GM23338 (cell line): ENCODE data around the gene NFATC3. TPM values are rescaled to one million over a fixed set of nuclear protein-coding genes. Genes with fewer than 3 reads are reported as not detected.

Source experiments
- ATAC-seq: fragments of 200-7000 bp; cut with Tn5 transposase; 3 replicates; pipeline ENCODE4 v1.9.1; 2020
- DNase-seq: peaks from one replicate; pipeline ENCODE4 v3.0.0-alpha.2; 2015; ENCODE audit warnings: low spot score
- H2AFZ ChIP-seq: fragments of 200-600 bp; sonication (generic); 2 replicates; pipeline ENCODE4 v1.8.0; 2016; ENCODE audit warnings: antibody characterized with exemption, mild to moderate bottlenecking, moderate library complexity
- H3F3A ChIP-seq: fragments of 200-600 bp; sonication (generic); replicated peaks from 2 replicates; pipeline ENCODE4 v1.8.0; 2017; ENCODE audit warnings: antibody characterized with exemption, mixed run types, low read depth
- H3K27ac ChIP-seq: fragments of 200-600 bp; sonication (generic); 2 replicates; pipeline ENCODE4 v1.6.1; 2016; ENCODE audit warnings: low read depth
- H3K27me3 ChIP-seq: fragments of 200-600 bp; sonication (generic); 2 replicates; pipeline ENCODE4 v1.8.0; 2016; ENCODE audit warnings: mild to moderate bottlenecking, mixed run types, moderate library complexity; ENCODE audit not compliant: insufficient read depth
- H3K36me3 ChIP-seq: fragments of 200-600 bp; sonication (generic); 2 replicates; pipeline ENCODE4 v1.8.0; 2016; ENCODE audit warnings: mild to moderate bottlenecking; ENCODE audit not compliant: insufficient read depth
- H3K4me1 ChIP-seq: fragments of 200-600 bp; sonication (generic); 2 replicates; pipeline ENCODE4 v1.8.0; 2016; ENCODE audit warnings: mild to moderate bottlenecking, moderate library complexity; ENCODE audit not compliant: insufficient read depth
- H3K4me2 ChIP-seq: fragments of 200-600 bp; sonication (generic); 2 replicates; pipeline ENCODE4 v1.7.1; 2017; ENCODE audit warnings: mixed run types
- H3K4me3 ChIP-seq: fragments of 200-600 bp; sonication (generic); 2 replicates; pipeline ENCODE4 v1.6.1; 2016; ENCODE audit warnings: mixed run types
- H3K79me2 ChIP-seq: fragments of 200-600 bp; sonication (generic); replicated peaks from 2 replicates; pipeline ENCODE4 v1.8.0; 2017; ENCODE audit warnings: mild to moderate bottlenecking; ENCODE audit not compliant: insufficient read depth
- H3K9me2 ChIP-seq: fragments of 200-600 bp; sonication (generic); 2 replicates; pipeline ENCODE4 v1.8.0; 2017; ENCODE audit not compliant: insufficient read depth
- H4K20me1 ChIP-seq: fragments of 200-600 bp; sonication (generic); replicated peaks from 2 replicates; pipeline ENCODE4 v1.8.0; 2017; ENCODE audit warnings: mild to moderate bottlenecking; ENCODE audit not compliant: insufficient read depth
- H3K27ac Mint-ChIP-seq: 2 replicates; pipeline ENCODE4 v1.8.0; 2020; ENCODE audit warnings: inconsistent platforms, mild to moderate bottlenecking, moderate library complexity, mixed read lengths
- H3K27me3 Mint-ChIP-seq: 3 replicates; pipeline ENCODE4 v1.8.0; 2022; ENCODE audit warnings: low read depth, mild to moderate bottlenecking, moderate library complexity, mixed read lengths, inconsistent platforms; ENCODE audit not compliant: insufficient read depth, poor library complexity
- H3K36me3 Mint-ChIP-seq: 3 replicates; pipeline ENCODE4 v1.8.0; 2021; ENCODE audit warnings: low read depth, mild to moderate bottlenecking, inconsistent platforms, moderate library complexity, mixed read lengths
- H3K4me1 Mint-ChIP-seq: 3 replicates; pipeline ENCODE4 v1.8.0; 2020; ENCODE audit warnings: mild to moderate bottlenecking, inconsistent platforms, mixed read lengths
- H3K4me3 Mint-ChIP-seq: 3 replicates; pipeline ENCODE4 v1.8.0; 2021; ENCODE audit warnings: moderate library complexity, mild to moderate bottlenecking, inconsistent platforms, mixed read lengths
- H3K9me3 Mint-ChIP-seq: 3 replicates; pipeline ENCODE4 v1.8.0; 2020; ENCODE audit warnings: moderate library complexity, mild to moderate bottlenecking, inconsistent platforms, mixed read lengths
- CREB1 ChIP-seq: fragments of 250-450 bp; sonication (Bioruptor Pico); IDR thresholded peaks from 2 replicates; pipeline ENCODE4 v1.5.0; 2020; ENCODE audit warnings: low read depth, mild to moderate bottlenecking, moderate library complexity
- CTCF ChIP-seq, 2 experiments: fragments of 200-600 bp in 1 of 2; sonication (generic) in 1 of 2; conservative IDR thresholded peaks; 2 replicates each; pipeline versions ENCODE4 v1.5.1 to v1.6.1; 2016 to 2017; ENCODE audit warnings: antibody characterized with exemption in 2 of 2, low read depth in 2 of 2, mild to moderate bottlenecking in 2 of 2, moderate library complexity in 1 of 2
- EZH2 ChIP-seq: fragments of 200-600 bp; sonication (generic); IDR thresholded peaks from one replicate; pipeline ENCODE4 v1.8.0; 2017; ENCODE audit warnings: antibody characterized with exemption, mild to moderate bottlenecking, low read depth; ENCODE audit not compliant: unreplicated experiment
- EZH2phosphoT487 ChIP-seq: fragments of 200-600 bp; sonication (generic); IDR thresholded peaks from one replicate; pipeline ENCODE4 v1.8.1; 2018; ENCODE audit warnings: antibody characterized with exemption; ENCODE audit not compliant: unreplicated experiment
- JUNB ChIP-seq: IDR thresholded peaks from one replicate; pipeline ENCODE4 v1.6.1; 2016; ENCODE audit warnings: antibody characterized with exemption; ENCODE audit not compliant: unreplicated experiment
- NANOG ChIP-seq: IDR thresholded peaks from 2 replicates; pipeline ENCODE4 v1.6.1; 2016; ENCODE audit warnings: antibody characterized with exemption, borderline replicate concordance
- POLR2AphosphoS5 ChIP-seq: IDR thresholded peaks from 2 replicates; pipeline ENCODE4 v1.6.1; 2016; ENCODE audit warnings: antibody characterized with exemption, low read depth
- STAT1 ChIP-seq: IDR thresholded peaks from one replicate; pipeline ENCODE4 v1.6.1; 2016; ENCODE audit warnings: antibody characterized with exemption; ENCODE audit not compliant: unreplicated experiment
- ZNF114 ChIP-seq: fragments of 250-450 bp; sonication (Bioruptor Pico); IDR thresholded peaks from 2 replicates; pipeline ENCODE4 v1.5.0; 2020; ENCODE audit warnings: mild to moderate bottlenecking, moderate library complexity
- ZNF331 ChIP-seq: fragments of 250-450 bp; sonication (Bioruptor Pico); IDR thresholded peaks from 2 replicates; pipeline ENCODE4 v1.5.0; 2020; ENCODE audit warnings: low read depth, mild to moderate bottlenecking, moderate library complexity
- polyA plus RNA-seq: library from polyadenylated mRNA; unstranded; fragments of >200 nt; fragmentation: Nextera tagmentation; extraction: Ambion mirVana; gene quantifications from 2 replicates; pipeline ENCODE4 v1.2.1, GENCODE V29; 2016
- total RNA-seq: library from RNA; depleted of rRNA; stranded (reverse); fragments of >200 nt; shearing (Covaris generic); gene quantifications from 2 replicates; pipeline ENCODE4 v1.2.3, GENCODE V29; 2014
- TF ChIP-seq, protein P1 (sequence below): IDR thresholded peaks from one replicate; pipeline ENCODE4 v1.6.1; 2018; ENCODE audit warnings: antibody characterized with exemption; ENCODE audit not compliant: unreplicated experiment
- TF ChIP-seq, protein P2 (sequence below): fragments of 250-450 bp; sonication (Bioruptor Pico); IDR thresholded peaks from 2 replicates; pipeline ENCODE4 v1.5.0; 2020; ENCODE audit warnings: mild to moderate bottlenecking, moderate library complexity
- TF ChIP-seq, protein P3 (sequence below): IDR thresholded peaks from 2 replicates; pipeline ENCODE4 v1.6.1; 2016; ENCODE audit warnings: antibody characterized with exemption

The NFATC3 gene
- total and polyA plus RNA-seq, 2 experiments from 2014 or later, result 9.2 to 40.9 TPM

GRCh38 chr16:68200088-68200783 lies 115.1 kb downstream of the NFATC3 start:
- TF ChIP-seq ZNF114 (no peak), STAT1 (no peak), ZNF331 (no peak), CREB1 (CRISPR knock-in tag) (no peak), EZH2phosphoT487 (no peak), EZH2 (no peak), CTCF (conservative IDR thresholded peaks at IDR 0.05; ENCODE audit: low read depth in 2 of 2) (no peak), POLR2AphosphoS5 (no peak), JUNB (no peak), NANOG (no peak)
- TF ChIP-seq, protein P1, sequence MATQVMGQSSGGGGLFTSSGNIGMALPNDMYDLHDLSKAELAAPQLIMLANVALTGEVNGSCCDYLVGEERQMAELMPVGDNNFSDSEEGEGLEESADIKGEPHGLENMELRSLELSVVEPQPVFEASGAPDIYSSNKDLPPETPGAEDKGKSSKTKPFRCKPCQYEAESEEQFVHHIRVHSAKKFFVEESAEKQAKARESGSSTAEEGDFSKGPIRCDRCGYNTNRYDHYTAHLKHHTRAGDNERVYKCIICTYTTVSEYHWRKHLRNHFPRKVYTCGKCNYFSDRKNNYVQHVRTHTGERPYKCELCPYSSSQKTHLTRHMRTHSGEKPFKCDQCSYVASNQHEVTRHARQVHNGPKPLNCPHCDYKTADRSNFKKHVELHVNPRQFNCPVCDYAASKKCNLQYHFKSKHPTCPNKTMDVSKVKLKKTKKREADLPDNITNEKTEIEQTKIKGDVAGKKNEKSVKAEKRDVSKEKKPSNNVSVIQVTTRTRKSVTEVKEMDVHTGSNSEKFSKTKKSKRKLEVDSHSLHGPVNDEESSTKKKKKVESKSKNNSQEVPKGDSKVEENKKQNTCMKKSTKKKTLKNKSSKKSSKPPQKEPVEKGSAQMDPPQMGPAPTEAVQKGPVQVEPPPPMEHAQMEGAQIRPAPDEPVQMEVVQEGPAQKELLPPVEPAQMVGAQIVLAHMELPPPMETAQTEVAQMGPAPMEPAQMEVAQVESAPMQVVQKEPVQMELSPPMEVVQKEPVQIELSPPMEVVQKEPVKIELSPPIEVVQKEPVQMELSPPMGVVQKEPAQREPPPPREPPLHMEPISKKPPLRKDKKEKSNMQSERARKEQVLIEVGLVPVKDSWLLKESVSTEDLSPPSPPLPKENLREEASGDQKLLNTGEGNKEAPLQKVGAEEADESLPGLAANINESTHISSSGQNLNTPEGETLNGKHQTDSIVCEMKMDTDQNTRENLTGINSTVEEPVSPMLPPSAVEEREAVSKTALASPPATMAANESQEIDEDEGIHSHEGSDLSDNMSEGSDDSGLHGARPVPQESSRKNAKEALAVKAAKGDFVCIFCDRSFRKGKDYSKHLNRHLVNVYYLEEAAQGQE, result no peak
- TF ChIP-seq, protein P2, sequence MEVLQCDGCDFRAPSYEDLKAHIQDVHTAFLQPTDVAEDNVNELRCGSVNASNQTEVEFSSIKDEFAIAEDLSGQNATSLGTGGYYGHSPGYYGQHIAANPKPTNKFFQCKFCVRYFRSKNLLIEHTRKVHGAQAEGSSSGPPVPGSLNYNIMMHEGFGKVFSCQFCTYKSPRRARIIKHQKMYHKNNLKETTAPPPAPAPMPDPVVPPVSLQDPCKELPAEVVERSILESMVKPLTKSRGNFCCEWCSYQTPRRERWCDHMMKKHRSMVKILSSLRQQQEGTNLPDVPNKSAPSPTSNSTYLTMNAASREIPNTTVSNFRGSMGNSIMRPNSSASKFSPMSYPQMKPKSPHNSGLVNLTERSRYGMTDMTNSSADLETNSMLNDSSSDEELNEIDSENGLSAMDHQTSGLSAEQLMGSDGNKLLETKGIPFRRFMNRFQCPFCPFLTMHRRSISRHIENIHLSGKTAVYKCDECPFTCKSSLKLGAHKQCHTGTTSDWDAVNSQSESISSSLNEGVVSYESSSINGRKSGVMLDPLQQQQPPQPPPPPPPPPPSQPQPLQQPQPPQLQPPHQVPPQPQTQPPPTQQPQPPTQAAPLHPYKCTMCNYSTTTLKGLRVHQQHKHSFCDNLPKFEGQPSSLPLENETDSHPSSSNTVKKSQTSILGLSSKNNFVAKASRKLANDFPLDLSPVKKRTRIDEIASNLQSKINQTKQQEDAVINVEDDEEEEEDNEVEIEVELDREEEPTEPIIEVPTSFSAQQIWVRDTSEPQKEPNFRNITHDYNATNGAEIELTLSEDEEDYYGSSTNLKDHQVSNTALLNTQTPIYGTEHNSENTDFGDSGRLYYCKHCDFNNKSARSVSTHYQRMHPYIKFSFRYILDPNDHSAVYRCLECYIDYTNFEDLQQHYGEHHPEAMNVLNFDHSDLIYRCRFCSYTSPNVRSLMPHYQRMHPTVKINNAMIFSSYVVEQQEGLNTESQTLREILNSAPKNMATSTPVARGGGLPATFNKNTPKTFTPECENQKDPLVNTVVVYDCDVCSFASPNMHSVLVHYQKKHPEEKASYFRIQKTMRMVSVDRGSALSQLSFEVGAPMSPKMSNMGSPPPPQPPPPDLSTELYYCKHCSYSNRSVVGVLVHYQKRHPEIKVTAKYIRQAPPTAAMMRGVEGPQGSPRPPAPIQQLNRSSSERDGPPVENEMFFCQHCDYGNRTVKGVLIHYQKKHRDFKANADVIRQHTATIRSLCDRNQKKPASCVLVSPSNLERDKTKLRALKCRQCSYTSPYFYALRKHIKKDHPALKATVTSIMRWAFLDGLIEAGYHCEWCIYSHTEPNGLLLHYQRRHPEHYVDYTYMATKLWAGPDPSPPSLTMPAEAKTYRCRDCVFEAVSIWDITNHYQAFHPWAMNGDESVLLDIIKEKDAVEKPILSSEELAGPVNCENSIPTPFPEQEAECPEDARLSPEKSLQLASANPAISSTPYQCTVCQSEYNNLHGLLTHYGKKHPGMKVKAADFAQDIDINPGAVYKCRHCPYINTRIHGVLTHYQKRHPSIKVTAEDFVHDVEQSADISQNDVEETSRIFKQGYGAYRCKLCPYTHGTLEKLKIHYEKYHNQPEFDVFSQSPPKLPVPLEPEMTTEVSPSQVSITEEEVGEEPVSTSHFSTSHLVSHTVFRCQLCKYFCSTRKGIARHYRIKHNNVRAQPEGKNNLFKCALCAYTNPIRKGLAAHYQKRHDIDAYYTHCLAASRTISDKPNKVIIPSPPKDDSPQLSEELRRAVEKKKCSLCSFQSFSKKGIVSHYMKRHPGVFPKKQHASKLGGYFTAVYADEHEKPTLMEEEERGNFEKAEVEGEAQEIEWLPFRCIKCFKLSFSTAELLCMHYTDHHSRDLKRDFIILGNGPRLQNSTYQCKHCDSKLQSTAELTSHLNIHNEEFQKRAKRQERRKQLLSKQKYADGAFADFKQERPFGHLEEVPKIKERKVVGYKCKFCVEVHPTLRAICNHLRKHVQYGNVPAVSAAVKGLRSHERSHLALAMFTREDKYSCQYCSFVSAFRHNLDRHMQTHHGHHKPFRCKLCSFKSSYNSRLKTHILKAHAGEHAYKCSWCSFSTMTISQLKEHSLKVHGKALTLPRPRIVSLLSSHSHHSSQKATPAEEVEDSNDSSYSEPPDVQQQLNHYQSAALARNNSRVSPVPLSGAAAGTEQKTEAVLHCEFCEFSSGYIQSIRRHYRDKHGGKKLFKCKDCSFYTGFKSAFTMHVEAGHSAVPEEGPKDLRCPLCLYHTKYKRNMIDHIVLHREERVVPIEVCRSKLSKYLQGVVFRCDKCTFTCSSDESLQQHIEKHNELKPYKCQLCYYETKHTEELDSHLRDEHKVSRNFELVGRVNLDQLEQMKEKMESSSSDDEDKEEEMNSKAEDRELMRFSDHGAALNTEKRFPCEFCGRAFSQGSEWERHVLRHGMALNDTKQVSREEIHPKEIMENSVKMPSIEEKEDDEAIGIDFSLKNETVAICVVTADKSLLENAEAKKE (CRISPR knock-in tag), result no peak
- TF ChIP-seq, protein P3, sequence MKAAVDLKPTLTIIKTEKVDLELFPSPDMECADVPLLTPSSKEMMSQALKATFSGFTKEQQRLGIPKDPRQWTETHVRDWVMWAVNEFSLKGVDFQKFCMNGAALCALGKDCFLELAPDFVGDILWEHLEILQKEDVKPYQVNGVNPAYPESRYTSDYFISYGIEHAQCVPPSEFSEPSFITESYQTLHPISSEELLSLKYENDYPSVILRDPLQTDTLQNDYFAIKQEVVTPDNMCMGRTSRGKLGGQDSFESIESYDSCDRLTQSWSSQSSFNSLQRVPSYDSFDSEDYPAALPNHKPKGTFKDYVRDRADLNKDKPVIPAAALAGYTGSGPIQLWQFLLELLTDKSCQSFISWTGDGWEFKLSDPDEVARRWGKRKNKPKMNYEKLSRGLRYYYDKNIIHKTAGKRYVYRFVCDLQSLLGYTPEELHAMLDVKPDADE, result no peak
- no peaks in the 10 kb centered on the region for H3K9me3 Mint-ChIP-seq
- H3K27me3 ChIP-seq, result no peaks in the 10 kb centered on the region
- no peak overlapping the region for H3K27ac ChIP-seq
- DNase-seq (no peak), ATAC-seq (no peak)
- H3K4me3 Mint-ChIP-seq, result no peak overlapping the region
- H3K79me2 ChIP-seq, result no peaks in the 10 kb centered on the region
- H4K20me1 ChIP-seq, result peaks cover 7% of the 10 kb centered on the region; the same call in 1 of the 2 replicates
- H3K4me1 ChIP-seq, result no peaks in the 10 kb centered on the region
- no peaks in the 10 kb centered on the region for H3K4me1 Mint-ChIP-seq
- no peaks in the 10 kb centered on the region for H3F3A ChIP-seq
- H3K36me3 Mint-ChIP-seq, result no peaks in the 10 kb centered on the region
- H3K27ac Mint-ChIP-seq, result no peak overlapping the region
- peaks cover 1% of the 10 kb centered on the region for H3K27me3 Mint-ChIP-seq
- H2AFZ ChIP-seq, result no peak overlapping the region
- H3K9me2 ChIP-seq, result no peaks in the 10 kb centered on the region
- no peak overlapping the region for H3K4me2 ChIP-seq
- no peaks in the 10 kb centered on the region for H3K36me3 ChIP-seq
- no peak overlapping the region for H3K4me3 ChIP-seq
